OCI-LY7 (cell line): ENCODE results near the gene MADD. TPM values are rescaled to one million over a fixed set of nuclear protein-coding genes. Genes with fewer than 3 reads are reported as not detected.

Experiments used
- BruUV-seq: library from RNA; stranded (reverse); fragments of 400-500 nt; replicated peaks from 2 replicates; lab custom pipeline; 2021; lab: Mats Ljungman, UMichigan
- CTCF ChIA-PET: fragments of 300-600 bp; sonication (Branson Sonifier 250); formaldehyde crosslinking; loops from one replicate; lab custom pipeline; 2022; ENCODE audit warnings: antibody characterized with exemption; ENCODE audit not compliant: unreplicated experiment; lab: Charles Lee
- POLR2A ChIA-PET: fragments of 300-600 bp; sonication (Branson Sonifier 250); formaldehyde crosslinking; loops from one replicate; lab custom pipeline; 2022; ENCODE audit warnings: antibody characterized with exemption; lab: Charles Lee
- DNase-seq: peaks from one replicate; pipeline ENCODE4 v3.0.0-alpha.2; 2015; ENCODE audit warnings: low spot score
- H2AFZ ChIP-seq: fragments of 200-600 bp; sonication (generic), shearing (Covaris generic); 2 replicates; pipeline ENCODE4 v1.6.1; 2014; ENCODE audit warnings: mild to moderate bottlenecking, antibody characterized with exemption, low read length, moderate library complexity
- H3K27ac ChIP-seq: fragments of 200-600 bp; sonication (generic); 2 replicates; pipeline ENCODE4 v1.5.1; 2014; ENCODE audit warnings: mixed run types, low read depth, mild to moderate bottlenecking, moderate library complexity, low read length, inconsistent platforms; ENCODE audit not compliant: poor library complexity, severe bottlenecking
- H3K36me3 ChIP-seq: fragments of 200-600 bp; sonication (generic); 2 replicates; pipeline ENCODE4 v1.6.1; 2014; ENCODE audit warnings: mild to moderate bottlenecking, antibody characterized with exemption, low read length, moderate library complexity, mixed read lengths; ENCODE audit not compliant: insufficient read depth
- H3K4me1 ChIP-seq: fragments of 200-600 bp; sonication (generic); 2 replicates; pipeline ENCODE4 v1.5.1; 2014; ENCODE audit warnings: mild to moderate bottlenecking, low read length; ENCODE audit not compliant: insufficient read depth, poor library complexity, severe bottlenecking
- H3K4me2 ChIP-seq: fragments of 200-600 bp; sonication (generic); 2 replicates; pipeline ENCODE4 v1.6.1; 2014; ENCODE audit warnings: mild to moderate bottlenecking, low read length
- H3K4me3 ChIP-seq: fragments of 200-600 bp; sonication (generic); 2 replicates; pipeline ENCODE4 v1.5.1; 2014; ENCODE audit warnings: mild to moderate bottlenecking, low read depth, low read length; ENCODE audit not compliant: poor library complexity, severe bottlenecking
- H3K79me2 ChIP-seq: fragments of 200-600 bp; sonication (generic); 2 replicates; pipeline ENCODE4 v1.6.1; 2016; ENCODE audit warnings: low read depth, mild to moderate bottlenecking, low read length, moderate library complexity, mixed read lengths; ENCODE audit not compliant: insufficient read depth
- H3K9me2 ChIP-seq: fragments of 200-600 bp; sonication (generic); 2 replicates; pipeline ENCODE4 v1.6.1; 2016; ENCODE audit warnings: mild to moderate bottlenecking, low read length, mixed read lengths; ENCODE audit not compliant: insufficient read depth
- H3K9me3 ChIP-seq: fragments of 200-600 bp; sonication (generic); 2 replicates; pipeline ENCODE4 v1.6.1; 2014; ENCODE audit warnings: mild to moderate bottlenecking, mixed run types, low read length, mixed read lengths
- H4K20me1 ChIP-seq: fragments of 200-600 bp; sonication (generic); 2 replicates; pipeline ENCODE4 v1.6.1; 2014; ENCODE audit warnings: mild to moderate bottlenecking, antibody characterized with exemption, low read length, moderate library complexity, mixed read lengths; ENCODE audit not compliant: insufficient read depth
- EZH2phosphoT487 ChIP-seq: fragments of 200-600 bp; sonication (generic); IDR thresholded peaks from 2 replicates; pipeline ENCODE4 v1.6.1; 2018; ENCODE audit warnings: low read depth, borderline replicate concordance, mild to moderate bottlenecking, mixed run types, antibody characterized with exemption, low read length, moderate library complexity, mixed read lengths
- intact Hi-C: fragments of 100-400 bp; cut with micrococcal nuclease; formaldehyde crosslinking; loops from one replicate; pipeline ENCODE4 v1.10.0; 2022; ENCODE audit not compliant: unreplicated experiment
- total RNA-seq, 2 experiments: library from RNA; depleted of rRNA in 1 of 2; stranded (reverse); fragments of >200 nt in 1 of 2; shearing (Covaris generic) in 1 of 2; gene quantifications; 2 replicates each; pipeline ENCODE4 v1.2.3, GENCODE V29; 2014 to 2022
- TF ChIP-seq, protein P1 (sequence below): fragments of 200-600 bp; sonication (generic); conservative IDR thresholded peaks from 2 replicates; pipeline ENCODE4 v1.5.1; 2014; ENCODE audit warnings: mild to moderate bottlenecking, antibody characterized with exemption, low read length, moderate library complexity, mixed read lengths

MADD gene
- total RNA-seq, 2 experiments from 2014 or later, result 32.1 to 47.8 TPM

DNA sequence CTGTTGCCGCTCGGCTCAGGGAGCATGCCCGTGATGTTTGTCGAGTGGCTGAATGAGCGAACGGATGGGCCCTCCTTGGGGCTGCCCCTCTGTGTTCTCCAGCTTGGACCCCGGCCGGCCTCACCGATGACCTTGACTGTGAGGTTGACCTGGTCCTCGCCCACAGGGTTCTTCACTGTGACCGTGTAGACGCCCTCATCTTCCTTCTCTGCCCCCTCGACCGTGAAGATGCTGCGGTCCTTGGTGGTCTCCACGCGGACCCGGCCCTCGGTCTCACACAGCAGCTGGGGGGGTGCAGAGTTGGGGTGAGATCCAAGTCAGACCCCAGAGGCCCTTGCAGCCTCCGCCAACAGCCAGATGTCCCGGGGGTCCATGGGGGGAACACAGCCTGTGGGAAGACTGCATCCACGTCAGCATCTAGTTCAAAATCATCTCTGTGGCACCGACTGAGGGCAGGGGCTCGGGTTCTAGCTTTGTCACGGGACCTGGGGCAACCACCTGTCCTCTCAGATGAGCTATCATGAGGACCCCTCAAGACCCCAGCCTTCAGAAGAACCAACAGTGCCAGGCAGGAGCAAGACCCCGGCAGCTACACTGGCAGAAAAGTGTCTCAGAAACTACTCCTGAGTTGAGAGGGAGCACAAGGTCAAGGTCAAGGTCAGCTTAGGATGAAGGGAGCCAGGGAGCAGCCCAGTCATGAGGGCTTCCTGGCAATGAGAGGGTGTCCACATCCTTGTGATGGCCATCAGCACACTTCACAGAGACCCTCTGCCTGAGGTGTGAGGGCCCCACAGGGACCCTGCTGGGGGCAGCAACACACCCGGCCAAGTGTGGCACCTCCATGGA lies 68.7 kb downstream of the MADD start:
- no peak overlapping the region for H2AFZ ChIP-seq
- DNase-seq, result no peak
- no peak for TF ChIP-seq EZH2phosphoT487
- TF ChIP-seq, protein P1, sequence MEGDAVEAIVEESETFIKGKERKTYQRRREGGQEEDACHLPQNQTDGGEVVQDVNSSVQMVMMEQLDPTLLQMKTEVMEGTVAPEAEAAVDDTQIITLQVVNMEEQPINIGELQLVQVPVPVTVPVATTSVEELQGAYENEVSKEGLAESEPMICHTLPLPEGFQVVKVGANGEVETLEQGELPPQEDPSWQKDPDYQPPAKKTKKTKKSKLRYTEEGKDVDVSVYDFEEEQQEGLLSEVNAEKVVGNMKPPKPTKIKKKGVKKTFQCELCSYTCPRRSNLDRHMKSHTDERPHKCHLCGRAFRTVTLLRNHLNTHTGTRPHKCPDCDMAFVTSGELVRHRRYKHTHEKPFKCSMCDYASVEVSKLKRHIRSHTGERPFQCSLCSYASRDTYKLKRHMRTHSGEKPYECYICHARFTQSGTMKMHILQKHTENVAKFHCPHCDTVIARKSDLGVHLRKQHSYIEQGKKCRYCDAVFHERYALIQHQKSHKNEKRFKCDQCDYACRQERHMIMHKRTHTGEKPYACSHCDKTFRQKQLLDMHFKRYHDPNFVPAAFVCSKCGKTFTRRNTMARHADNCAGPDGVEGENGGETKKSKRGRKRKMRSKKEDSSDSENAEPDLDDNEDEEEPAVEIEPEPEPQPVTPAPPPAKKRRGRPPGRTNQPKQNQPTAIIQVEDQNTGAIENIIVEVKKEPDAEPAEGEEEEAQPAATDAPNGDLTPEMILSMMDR, result no peak
- no peak overlapping the region for H3K27ac ChIP-seq
- no peaks in the 10 kb centered on the region for H3K9me3 ChIP-seq
- no peaks in the 10 kb centered on the region for H3K79me2 ChIP-seq
- no peak overlapping the region for H3K4me3 ChIP-seq
- ChIA-PET CTCF (no interaction called here), POLR2A (interaction anchor here (1.0 kb wide), 1 partner anchor 8 kb away, joined by 3 read pairs; no protein-coding TSS in a partner anchor)
- no peaks in the 10 kb centered on the region for H3K36me3 ChIP-seq
- no peaks in the 10 kb centered on the region for H3K4me1 ChIP-seq
- intact Hi-C loops, result no loop called here
- no TSS peak for BruUV-seq
- no peaks in the 10 kb centered on the region for H3K9me2 ChIP-seq
- H4K20me1 ChIP-seq, result no peaks in the 10 kb centered on the region
- H3K4me2 ChIP-seq, result no peak overlapping the region

DNA sequence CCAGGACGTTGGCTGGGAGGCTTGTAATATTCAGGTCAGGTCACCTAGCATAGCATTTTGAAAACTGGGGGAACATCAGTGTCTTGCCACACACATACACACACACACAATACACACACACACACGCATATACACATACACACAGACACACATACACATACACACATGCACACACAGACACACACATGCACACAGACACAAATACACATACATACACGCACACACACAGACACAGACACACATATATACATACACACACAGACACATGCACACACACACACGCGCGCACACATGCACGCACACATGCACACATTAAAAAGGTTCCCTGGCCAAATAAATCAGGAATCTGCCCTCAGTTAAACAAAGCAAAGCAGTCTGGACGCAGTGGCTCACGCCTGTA lies 70.1 kb downstream of the MADD start:
- no peak for DNase-seq
- Histone ChIP-seq H3K9me3 (no peaks in the 10 kb centered on the region), H3K4me2 (no peak overlapping the region), H3K27ac (no peak overlapping the region), H4K20me1 (no peaks in the 10 kb centered on the region), H2AFZ (no peak overlapping the region), H3K4me1 (no peaks in the 10 kb centered on the region), H3K36me3 (no peaks in the 10 kb centered on the region), H3K79me2 (no peaks in the 10 kb centered on the region), H3K9me2 (no peaks in the 10 kb centered on the region), H3K4me3 (no peak overlapping the region)
- TF ChIP-seq, protein P1, result no peak
- no peak for TF ChIP-seq EZH2phosphoT487
- POLR2A ChIA-PET, result no interaction called here
- no TSS peak for BruUV-seq
- intact Hi-C loops, result no loop called here
- CTCF ChIA-PET, result no interaction called here
